ENCODE data around the gene MTCL3.

MTCL3 gene

GRCh38 chr6:127489248-127489647, 29.9 kb downstream of the MTCL3 start:
- DNase-seq (ENCODE audit: low read depth in 1 of 2, low spot score in 1 of 2) (no peak), ATAC-seq (no peak), FAIRE-seq (no peak)
- Histone ChIP-seq H3K4me3 (no peak overlapping the region), H3K27ac (no peak overlapping the region), H3K4me1 (peaks cover 12% of the 10 kb centered on the region), H3K9me3 (no peaks in the 10 kb centered on the region), H3K4me2 (no peak overlapping the region)
- 96% methylated on average over 1 of the region's 1 CpG for WGBS (ENCODE audit: missing lambda C conversion rate)
- TF ChIP-seq ZC3H11A (IDR thresholded peaks at IDR 0.05): no peak
- TF ChIP-seq FOSL2 (IDR thresholded peaks at IDR 0.05): no peak
- no peak for TF ChIP-seq FOSL2 (CRISPR knock-in tag; IDR thresholded peaks at IDR 0.05)
- TF ChIP-seq, protein P1, sequence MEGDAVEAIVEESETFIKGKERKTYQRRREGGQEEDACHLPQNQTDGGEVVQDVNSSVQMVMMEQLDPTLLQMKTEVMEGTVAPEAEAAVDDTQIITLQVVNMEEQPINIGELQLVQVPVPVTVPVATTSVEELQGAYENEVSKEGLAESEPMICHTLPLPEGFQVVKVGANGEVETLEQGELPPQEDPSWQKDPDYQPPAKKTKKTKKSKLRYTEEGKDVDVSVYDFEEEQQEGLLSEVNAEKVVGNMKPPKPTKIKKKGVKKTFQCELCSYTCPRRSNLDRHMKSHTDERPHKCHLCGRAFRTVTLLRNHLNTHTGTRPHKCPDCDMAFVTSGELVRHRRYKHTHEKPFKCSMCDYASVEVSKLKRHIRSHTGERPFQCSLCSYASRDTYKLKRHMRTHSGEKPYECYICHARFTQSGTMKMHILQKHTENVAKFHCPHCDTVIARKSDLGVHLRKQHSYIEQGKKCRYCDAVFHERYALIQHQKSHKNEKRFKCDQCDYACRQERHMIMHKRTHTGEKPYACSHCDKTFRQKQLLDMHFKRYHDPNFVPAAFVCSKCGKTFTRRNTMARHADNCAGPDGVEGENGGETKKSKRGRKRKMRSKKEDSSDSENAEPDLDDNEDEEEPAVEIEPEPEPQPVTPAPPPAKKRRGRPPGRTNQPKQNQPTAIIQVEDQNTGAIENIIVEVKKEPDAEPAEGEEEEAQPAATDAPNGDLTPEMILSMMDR (IDR thresholded peaks at IDR 0.05): no peak
- no peak for TF ChIP-seq USF2 (IDR thresholded peaks at IDR 0.05)
- no peak for TF ChIP-seq NR3C1 (IDR thresholded peaks at IDR 0.05)
- no peak for TF ChIP-seq HOXB5 (CRISPR knock-in tag; IDR thresholded peaks at IDR 0.05)
- no peak for TF ChIP-seq HOXB13 (CRISPR knock-in tag; IDR thresholded peaks at IDR 0.05; ENCODE audit: low read depth)
- TF ChIP-seq EHMT2 (IDR thresholded peaks at IDR 0.05; ENCODE audit: low read depth): no peak
- TF ChIP-seq EP300 (IDR thresholded peaks at IDR 0.05): no peak
- no peak for TF ChIP-seq CBX8 (IDR thresholded peaks at IDR 0.05)
- TF ChIP-seq SREBF2 (IDR thresholded peaks at IDR 0.05): no peak
- TF ChIP-seq KDM1A (IDR thresholded peaks at IDR 0.05; ENCODE audit: low read depth): no peak
- no peak for TF ChIP-seq HDAC2 (IDR thresholded peaks at IDR 0.05)
- no peak for TF ChIP-seq TP53 (CRISPR knock-in tag; IDR thresholded peaks at IDR 0.05)
- no peak for TF ChIP-seq RAD21 (conservative IDR thresholded peaks at IDR 0.05 in 1 of 2, IDR thresholded peaks at IDR 0.05 in 1 of 2)
- TF ChIP-seq, protein P2, sequence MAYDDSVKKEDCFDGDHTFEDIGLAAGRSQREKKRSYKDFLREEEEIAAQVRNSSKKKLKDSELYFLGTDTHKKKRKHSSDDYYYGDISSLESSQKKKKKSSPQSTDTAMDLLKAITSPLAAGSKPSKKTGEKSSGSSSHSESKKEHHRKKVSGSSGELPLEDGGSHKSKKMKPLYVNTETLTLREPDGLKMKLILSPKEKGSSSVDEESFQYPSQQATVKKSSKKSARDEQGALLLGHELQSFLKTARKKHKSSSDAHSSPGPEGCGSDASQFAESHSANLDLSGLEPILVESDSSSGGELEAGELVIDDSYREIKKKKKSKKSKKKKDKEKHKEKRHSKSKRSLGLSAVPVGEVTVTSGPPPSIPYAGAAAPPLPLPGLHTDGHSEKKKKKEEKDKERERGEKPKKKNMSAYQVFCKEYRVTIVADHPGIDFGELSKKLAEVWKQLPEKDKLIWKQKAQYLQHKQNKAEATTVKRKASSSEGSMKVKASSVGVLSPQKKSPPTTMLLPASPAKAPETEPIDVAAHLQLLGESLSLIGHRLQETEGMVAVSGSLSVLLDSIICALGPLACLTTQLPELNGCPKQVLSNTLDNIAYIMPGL (CRISPR knock-in tag; IDR thresholded peaks at IDR 0.05; ENCODE audit: borderline replicate concordance): no peak
- TF ChIP-seq BHLHE40 (IDR thresholded peaks at IDR 0.05; ENCODE audit: low read depth, low read length): no peak
- TF ChIP-seq POLR2A (IDR thresholded peaks at IDR 0.05; ENCODE audit: low read length): no peak
- POLR2A ChIA-PET: no interaction called here
- CTCF ChIA-PET: interaction anchor here (1.5 to 3.2 kb wide), 3 partner anchors 27 to 186 kb away, joined by 3 to 12 read pairs (median 3); no protein-coding TSS in a partner anchor

DNA sequence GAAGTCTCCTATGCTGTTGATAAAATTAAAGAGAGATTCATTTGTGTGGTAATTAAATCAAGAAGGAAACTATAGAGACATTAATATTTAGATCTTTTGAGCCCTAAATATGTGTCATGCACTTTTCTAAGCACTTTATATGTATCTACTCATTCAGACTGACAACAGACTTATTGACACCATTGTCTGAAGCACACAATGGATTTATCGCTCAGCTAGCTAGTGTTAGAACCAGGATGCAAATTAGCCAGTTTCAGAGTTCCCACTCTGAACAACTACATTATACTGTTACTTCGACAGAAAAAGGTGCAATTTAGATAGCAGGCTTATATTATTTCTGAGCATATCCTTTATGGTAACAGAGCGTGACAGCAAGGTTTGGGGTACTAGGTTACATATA, 32.2 kb downstream of the MTCL3 start:
- TF ChIP-seq, protein P2 (CRISPR knock-in tag; IDR thresholded peaks at IDR 0.05; ENCODE audit: borderline replicate concordance): no peak
- TF ChIP-seq CBX2 (IDR thresholded peaks at IDR 0.05; ENCODE audit: borderline replicate concordance, low read depth) (no peak), CHD4 (IDR thresholded peaks at IDR 0.05; ENCODE audit: borderline replicate concordance) (no peak), ESRRA (IDR thresholded peaks at IDR 0.05; ENCODE audit: borderline replicate concordance, low read length) (no peak), BHLHE40 (IDR thresholded peaks at IDR 0.05; ENCODE audit: low read depth, low read length) (no peak), TFCP2L1 (CRISPR knock-in tag; IDR thresholded peaks at IDR 0.05) (no peak), FOSL2 (IDR thresholded peaks at IDR 0.05) (no peak), FOSL2 (CRISPR knock-in tag; IDR thresholded peaks at IDR 0.05) (no peak), CHD2 (IDR thresholded peaks at IDR 0.05; ENCODE audit: low read length, partially characterized antibody) (no peak)
- FAIRE-seq (no peak), DNase-seq (ENCODE audit: low read depth in 1 of 2, low spot score in 1 of 2) (no peak), ATAC-seq (no peak)
- Histone ChIP-seq H3K4me3 (no peak overlapping the region), H3K4me1 (peaks cover 35% of the 10 kb centered on the region), H3K4me2 (no peak overlapping the region), H3K27ac (no peak overlapping the region), H3K9me3 (no peaks in the 10 kb centered on the region)
- ChIA-PET CTCF (interaction anchor here (1.5 kb wide), 1 partner anchor 21 kb away, joined by 5 read pairs; no protein-coding TSS in a partner anchor), POLR2A (no interaction called here)
- WGBS (ENCODE audit: missing lambda C conversion rate): 89% methylated on average over 3 of the region's 3 CpGs
